ENCODE measurements around the gene MACROH2A1. TPM values are rescaled to one million over a fixed set of nuclear protein-coding genes. Genes with fewer than 3 reads are reported as not detected.

MACROH2A1 gene
- total and polyA plus RNA-seq, 2 of the 4 experiments (the other 2 are of a cell fraction): 122 to 126 TPM

DNA sequence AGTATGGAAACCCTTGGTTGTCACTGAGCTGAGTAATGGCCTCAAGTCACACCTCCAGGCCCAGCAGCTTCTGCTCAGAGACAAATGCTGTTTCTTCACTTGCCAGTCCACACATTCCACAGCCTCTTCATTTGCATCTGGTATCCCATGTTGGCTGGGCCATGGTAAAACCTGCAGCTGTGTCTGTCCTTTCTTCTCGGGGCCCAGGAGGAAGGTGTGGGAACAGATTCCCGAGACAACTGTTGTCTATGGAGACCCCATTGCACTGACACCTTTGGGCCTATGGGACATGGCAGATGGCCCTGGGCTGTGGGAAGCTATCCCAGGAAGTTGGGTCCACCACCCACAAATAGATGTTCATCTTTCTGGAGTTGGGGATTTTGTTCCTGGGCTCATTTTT, 85.1 kb downstream of the MACROH2A1 start:
- CTCF ChIA-PET: no interaction called here
- in situ Hi-C loops (cut with MboI; ENCODE audit: low sequenced_read_pairs): no loop called here
- dilution Hi-C loops (cut with HindIII; ENCODE audit: low sequenced_read_pairs, unreplicated experiment): no loop called here

More for the DNA sequence above, 85.1 kb downstream of the MACROH2A1 start:
- no peak for ATAC-seq (ENCODE audit: low read depth)
- Histone ChIP-seq H3K36me3 (ENCODE audit: control insufficient read depth, insufficient read depth, low read length) (no peaks in the 10 kb centered on the region), H3K9me3 (ENCODE audit: control insufficient read depth, insufficient read depth, low read length) (no peaks in the 10 kb centered on the region), H3K4me3 (ENCODE audit: insufficient read depth, low read depth, low read length) (no peak overlapping the region), H3K27me3 (ENCODE audit: control insufficient read depth, insufficient read depth, low read length) (no peaks in the 10 kb centered on the region), H3K79me1 (ENCODE audit: low read depth in 1 of 2, low read length in 2 of 2) (no peaks in the 10 kb centered on the region; a peak in 1 of 4 replicates), H3K9me1 (ENCODE audit: insufficient read depth, low read length) (peaks cover 18% of the 10 kb centered on the region), H3K9ac (ENCODE audit: low read depth, low read length) (no peak overlapping the region), H3K4me1 (ENCODE audit: control insufficient read depth, insufficient read depth, low read length) (peaks cover 15% of the 10 kb centered on the region), H2AK5ac (ENCODE audit: low read depth, low read length) (peak overlapping the region; percentile 36; the same call in 1 of the 2 replicates), H3K18ac (ENCODE audit: low read depth, low read length) (no peak overlapping the region), H3K56ac (ENCODE audit: extremely low read depth, insufficient read depth, low read length) (no peak overlapping the region), H3K4me2 (ENCODE audit: low read depth, low read length) (no peak overlapping the region), H2BK5ac (ENCODE audit: low read depth, low read length, poor library complexity, severe bottlenecking) (no peak overlapping the region), H2BK20ac (ENCODE audit: low read depth, low read length) (peak overlapping the region; percentile 45; the same call in 1 of the 2 replicates), H2AK9ac (replicated peaks; ENCODE audit: low read depth, low read length, poor library complexity) (no peak overlapping the region), H4K20me1 (ENCODE audit: insufficient read depth, low read length) (no peaks in the 10 kb centered on the region), H2BK15ac (ENCODE audit: low read depth, low read length) (peak overlapping the region; percentile 45; the same call in 2 of the 3 replicates), H3K23ac (ENCODE audit: low read depth, low read length) (peak overlapping the region; percentile 36; the same call in 1 of the 2 replicates), H2BK120ac (ENCODE audit: low read depth, low read length) (peak overlapping the region; percentile 45; the same call in 1 of the 2 replicates), H4K5ac (ENCODE audit: low read depth, low read length) (no peak overlapping the region), H3K14ac (replicated peaks; ENCODE audit: low read depth, low read length) (peak overlapping the region; percentile 27), H3K27ac (ENCODE audit: insufficient read depth, low read length) (no peak overlapping the region), H4K8ac (ENCODE audit: low read depth in 2 of 2, low read length in 2 of 2) (peak overlapping the region in 1 of 2 experiments; percentile 33; a peak in 1 of 4 replicates), H3K4ac (ENCODE audit: low read depth, low read length) (peak overlapping the region; percentile 53), H2AFZ (replicated peaks; ENCODE audit: low read length, poor library complexity) (no peak overlapping the region), H4K91ac (ENCODE audit: insufficient read depth, low read depth, low read length) (peak overlapping the region; percentile 25)
- POLR2A ChIA-PET (ENCODE audit: unreplicated experiment): no interaction called here
- BruUV-seq (replicated peaks): no TSS peak
- intact Hi-C loops (cut with micrococcal nuclease): loop anchor here (5.0 kb wide), 1 partner anchor 107 kb away; no protein-coding TSS in a partner anchor
- no peak for DNase-seq
- TF ChIP-seq ELK1 (IDR thresholded peaks at IDR 0.05; ENCODE audit: borderline replicate concordance, low read depth, low read length): no peak
- no peak for TF ChIP-seq RCOR1 (IDR thresholded peaks at IDR 0.05; ENCODE audit: insufficient replicate concordance, low read length)
- no peak for TF ChIP-seq CTCF (conservative IDR thresholded peaks at IDR 0.05; ENCODE audit: low read depth, low read length)
- no peak for TF ChIP-seq MAZ (IDR thresholded peaks at IDR 0.05; ENCODE audit: borderline replicate concordance, low read depth, low read length)
- no peak for TF ChIP-seq MAFK (IDR thresholded peaks at IDR 0.05; ENCODE audit: low read depth, low read length)
- TF ChIP-seq RAD21 (IDR thresholded peaks at IDR 0.05; ENCODE audit: low read length): no peak
- no peak for TF ChIP-seq FOS (IDR thresholded peaks at IDR 0.05; ENCODE audit: low read depth, low read length)
- TF ChIP-seq POLR2A (IDR thresholded peaks at IDR 0.05; ENCODE audit: low read depth, low read length): no peak
- no peak for TF ChIP-seq CEBPB (IDR thresholded peaks at IDR 0.05; ENCODE audit: low read depth, low read length)
- no peak for TF ChIP-seq CHD1 (IDR thresholded peaks at IDR 0.05; ENCODE audit: low read depth, low read length)
- no peak for TF ChIP-seq BHLHE40 (IDR thresholded peaks at IDR 0.05; ENCODE audit: low read depth, low read length)
- TF ChIP-seq RFX5 (IDR thresholded peaks at IDR 0.05; ENCODE audit: low read depth, low read length): no peak
- no peak for TF ChIP-seq SMC3 (IDR thresholded peaks at IDR 0.05; ENCODE audit: low read depth, low read length)
- TF ChIP-seq USF2 (IDR thresholded peaks at IDR 0.05; ENCODE audit: low read depth, low read length): no peak
- no peak for TF ChIP-seq MXI1 (IDR thresholded peaks at IDR 0.05; ENCODE audit: borderline replicate concordance, low read depth, low read length)
- TF ChIP-seq NFE2L2 (IDR thresholded peaks at IDR 0.05; ENCODE audit: low read depth, low read length): no peak
- no CpG with 5 or more reads among the region's 2 CpGs for WGBS, 2 experiments (ENCODE audit: extremely low coverage in 2 of 2, insufficient read length in 1 of 2)

All from IMR-90 (cell line).